HepG2 (cell line): ENCODE data around the gene ABCG2. TPM values are rescaled to one million over a fixed set of nuclear protein-coding genes. Genes with fewer than 3 reads are reported as not detected.

ENCODE experiments used
- ATAC-seq: fragments of 200-7000 bp; cut with Tn5 transposase; 3 replicates; pipeline ENCODE4 v1.9.1; 2020; ENCODE audit warnings: mild to moderate bottlenecking, moderate library complexity
- BruUV-seq: library from RNA; stranded (reverse); fragments of 400-500 nt; replicated peaks from 2 replicates; lab custom pipeline; 2021; lab: Mats Ljungman, UMichigan
- CTCF ChIA-PET: fragments of 300-600 bp; formaldehyde crosslinking; extraction: SDS; loops from one replicate; lab custom pipeline; 2021; ENCODE audit warnings: low total read pairs, inconsistent platforms, low intra/inter-chr PET ratio; lab: Yijun Ruan, JAX
- POLR2A ChIA-PET: fragments of 350-600 bp; sonication (Branson Sonifier 250); formaldehyde crosslinking; loops from one replicate; lab custom pipeline; 2020; ENCODE audit warnings: antibody characterized with exemption, inconsistent platforms; lab: Yijun Ruan, JAX
- DNase-seq: peaks from one replicate; pipeline ENCODE4 v3.0.0-alpha.2; 2015; ENCODE audit warnings: low spot score
- FAIRE-seq: peaks from 3 replicates; lab custom pipeline; 2011; peaks lifted over from hg19 to GRCh38; lab: Jason Lieb, UNC
- H2AFZ ChIP-seq: one replicate; pipeline ENCODE4 v1.6.1; 2011; ENCODE audit warnings: low read length, inconsistent platforms
- H3K27ac ChIP-seq: fragments of 300-600 bp; 3 replicates; pipeline ENCODE4 v1.8.0; 2011; ENCODE audit warnings: mixed run types, mild to moderate bottlenecking, mixed read lengths, low read length, inconsistent platforms; ENCODE audit not compliant: insufficient read depth; ENCODE audit errors: extremely low read length
- H3K27me3 ChIP-seq, 2 experiments: fragments of 200-600 bp in 1 of 2; 2 replicates in 1 of 2; 3 replicates in 1 of 2; pipeline versions ENCODE4 v1.6.0 to v1.8.0; 2011; ENCODE audit warnings: low read length in 2 of 2, mild to moderate bottlenecking in 2 of 2, moderate library complexity in 2 of 2, inconsistent platforms in 1 of 2; ENCODE audit not compliant: insufficient read depth in 2 of 2, control insufficient read depth in 1 of 2
- H3K36me3 ChIP-seq, 2 experiments: fragments of 200-600 bp in 1 of 2; replicated peaks in 1 of 2; 2 replicates in 1 of 2; 3 replicates in 1 of 2; pipeline versions ENCODE4 v1.5.1 to v1.8.0; 2011; ENCODE audit warnings: low read length in 2 of 2, inconsistent platforms in 1 of 2; ENCODE audit not compliant: insufficient read depth in 2 of 2, control insufficient read depth in 1 of 2
- H3K4me1 ChIP-seq: 2 replicates; pipeline ENCODE4 v1.5.1; 2012; ENCODE audit warnings: low read length, inconsistent platforms; ENCODE audit not compliant: insufficient read depth
- H3K4me2 ChIP-seq: 2 replicates; pipeline ENCODE4 v1.6.0; 2011; ENCODE audit warnings: low read depth, low read length, inconsistent platforms
- H3K4me3 ChIP-seq, 3 experiments: fragments of 200-600 bp in 1 of 3; sonication (generic), shearing (Covaris generic) in 1 of 3; replicated peaks in 1 of 3; 2 replicates each; pipeline ENCODE4 v1.5.1; 2011 to 2016; ENCODE audit warnings: low read length in 3 of 3, inconsistent platforms in 2 of 3, low read depth in 2 of 3, mild to moderate bottlenecking in 2 of 3, control low read depth in 1 of 3, mixed read lengths in 1 of 3; ENCODE audit not compliant: insufficient read depth in 1 of 3
- H3K79me2 ChIP-seq: one replicate; pipeline ENCODE4 v1.6.1; 2011; ENCODE audit warnings: low read length, inconsistent platforms; ENCODE audit not compliant: insufficient read depth
- H3K9ac ChIP-seq: 2 replicates; pipeline ENCODE4 v1.6.0; 2011; ENCODE audit warnings: mild to moderate bottlenecking, low read depth, low read length, inconsistent platforms; ENCODE audit not compliant: insufficient read depth
- H3K9me3 ChIP-seq: 2 replicates; pipeline ENCODE4 v1.5.1; 2012; ENCODE audit warnings: mild to moderate bottlenecking, low read length
- H4K20me1 ChIP-seq: 2 replicates; pipeline ENCODE4 v1.6.0; 2011; ENCODE audit warnings: inconsistent platforms, mild to moderate bottlenecking, low read length, moderate library complexity; ENCODE audit not compliant: insufficient read depth
- BCL6 ChIP-seq: IDR thresholded peaks from 2 replicates; pipeline ENCODE4 v1.6.1; 2016; ENCODE audit warnings: missing genetic modification reagents, missing compliant biosample characterization
- FOSL2 ChIP-seq: sonication (generic); formaldehyde crosslinking; IDR thresholded peaks from 2 replicates; pipeline ENCODE4 v1.4.0; 2020; ENCODE audit warnings: missing genetic modification reagents
- FOXO1 ChIP-seq: sonication (generic); formaldehyde crosslinking; IDR thresholded peaks from 2 replicates; pipeline ENCODE4 v1.4.0; 2020; ENCODE audit warnings: missing genetic modification reagents
- FOXO4 ChIP-seq: sonication (generic); formaldehyde crosslinking; conservative IDR thresholded peaks from 2 replicates; pipeline ENCODE4 v1.8.1; 2023; ENCODE audit warnings: missing genetic modification reagents
- KDM1A ChIP-seq: IDR thresholded peaks from 2 replicates; pipeline ENCODE4 v1.6.1; 2016; ENCODE audit warnings: missing compliant biosample characterization
- PLSCR1 ChIP-seq: sonication (generic); formaldehyde crosslinking; IDR thresholded peaks from 2 replicates; pipeline ENCODE4 v1.5.0; 2020; ENCODE audit warnings: missing genetic modification reagents, mild to moderate bottlenecking, borderline replicate concordance
- SNAPC5 ChIP-seq: sonication (generic); formaldehyde crosslinking; IDR thresholded peaks from 2 replicates; pipeline ENCODE4 v1.8.1; 2023; ENCODE audit warnings: mild to moderate bottlenecking, missing genetic modification reagents, borderline replicate concordance
- ZNF138 ChIP-seq: sonication (generic); formaldehyde crosslinking; IDR thresholded peaks from 2 replicates; pipeline ENCODE4 v1.5.0; 2020; ENCODE audit warnings: mild to moderate bottlenecking, low read depth, missing genetic modification reagents
- ZNF282 ChIP-seq: fragments of 450-650 bp; IDR thresholded peaks from 2 replicates; pipeline ENCODE4 v1.6.1; 2018; ENCODE audit not compliant: partially characterized antibody
- ZNF569 ChIP-seq: sonication (generic); formaldehyde crosslinking; IDR thresholded peaks from 2 replicates; pipeline ENCODE4 v1.5.0; 2020; ENCODE audit warnings: mild to moderate bottlenecking, missing genetic modification reagents, moderate library complexity, borderline replicate concordance
- ZNF570 ChIP-seq: sonication (generic); formaldehyde crosslinking; IDR thresholded peaks from 2 replicates; pipeline ENCODE4 v1.4.0; 2020; ENCODE audit warnings: mild to moderate bottlenecking, missing genetic modification reagents, borderline replicate concordance
- ZNF670 ChIP-seq: sonication (generic); formaldehyde crosslinking; IDR thresholded peaks from 2 replicates; pipeline ENCODE4 v1.8.0; 2022; ENCODE audit warnings: mild to moderate bottlenecking, missing genetic modification reagents, borderline replicate concordance
- WGBS: methylation state at CpG from one replicate; pipeline ENCODE4 v1.1.6; 2017; ENCODE audit warnings: low lambda C conversion rate; 5-methylcytosine and 5-hydroxymethylcytosine counted together
- in situ Hi-C: cut with HindIII; loops from 2 replicates; pipeline ENCODE4 v1.10.0; 2017; ENCODE audit warnings: low pct_unique_long_range_greater_than_20kb; ENCODE audit not compliant: extremely low pct_ligation_motif_present
- intact Hi-C: fragments of 100-400 bp; cut with micrococcal nuclease; formaldehyde crosslinking; loops from one replicate; pipeline ENCODE4 v1.10.0; 2022; ENCODE audit not compliant: unreplicated experiment
- polyA plus RNA-seq, 8 experiments: library from polyadenylated mRNA; depleted of rRNA in 3 of 8; stranded (reverse) in 7 of 8; unstranded in 1 of 8; fragments of >200 nt; fragmentation: Illumina TruSeq in 4 of 8; extraction: Trizol in 4 of 8; gene quantifications; 2 replicates each; pipeline versions ENCODE4 v1.2.1 to v1.2.3, GENCODE V29; 2011 to 2016; ENCODE audit warnings: low read depth in 4 of 8, missing spikeins in 1 of 8, mixed read lengths in 1 of 8; ENCODE audit not compliant: insufficient read depth in 1 of 8
- total RNA-seq, 5 experiments: library from RNA; depleted of rRNA; stranded (reverse); fragments of >200 nt; fragmentation: Illumina TruSeq; extraction: Trizol; gene quantifications; 2 replicates each; pipeline ENCODE4 v1.2.3, GENCODE V29; 2016; ENCODE audit warnings: low read depth in 1 of 5

ABCG2 gene
- total and polyA plus RNA-seq, 2 of the 13 experiments (the other 11 are each of a cell fraction or from before 2014, with no cell fraction given): 10.0 to 15.7 TPM

GRCh38 chr4:88115587-88115986 is 42.9 kb downstream of the ABCG2 start:
- TF ChIP-seq SNAPC5 (CRISPR knock-in tag) (no peak), ZNF569 (no peak), ZNF570 (CRISPR knock-in tag) (no peak), ZNF282 (no peak), BCL6 (CRISPR knock-in tag) (no peak), ZNF138 (no peak), PLSCR1 (CRISPR knock-in tag) (no peak), FOXO1 (no peak), ZNF670 (CRISPR knock-in tag) (no peak), KDM1A (CRISPR knock-in tag) (no peak), FOSL2 (CRISPR knock-in tag) (no peak), FOXO4 (CRISPR knock-in tag) (no peak)
- CTCF ChIA-PET: no interaction called here

More at GRCh38 chr4:88115587-88115986, 42.9 kb downstream of the ABCG2 start:
- WGBS: 97% methylated on average over 5 of the region's 5 CpGs
- Histone ChIP-seq H3K79me2 (no peaks in the 10 kb centered on the region), H3K9me3 (peaks cover 19% of the 10 kb centered on the region), H3K27me3 (no peaks in the 10 kb centered on the region), H3K36me3 (no peaks in the 10 kb centered on the region), H4K20me1 (no peaks in the 10 kb centered on the region), H3K27ac (no peak overlapping the region), H3K4me2 (no peak overlapping the region), H2AFZ (no peak overlapping the region), H3K9ac (no peak overlapping the region), H3K4me3 (no peak overlapping the region), H3K4me1 (peaks cover 27% of the 10 kb centered on the region)
- POLR2A ChIA-PET: interaction anchor here (1.6 kb wide), 1 partner anchor 43 kb away, joined by 5 read pairs; the partner anchor contains the start of gene ABCG2
- ATAC-seq (no peak), DNase-seq (no peak), FAIRE-seq (no peak)
- in situ Hi-C loops (no loop called here), intact Hi-C loops (no loop called here)
- no TSS peak for BruUV-seq
